ENCODE measurements around the gene DOP1A.

The DOP1A gene

DNA sequence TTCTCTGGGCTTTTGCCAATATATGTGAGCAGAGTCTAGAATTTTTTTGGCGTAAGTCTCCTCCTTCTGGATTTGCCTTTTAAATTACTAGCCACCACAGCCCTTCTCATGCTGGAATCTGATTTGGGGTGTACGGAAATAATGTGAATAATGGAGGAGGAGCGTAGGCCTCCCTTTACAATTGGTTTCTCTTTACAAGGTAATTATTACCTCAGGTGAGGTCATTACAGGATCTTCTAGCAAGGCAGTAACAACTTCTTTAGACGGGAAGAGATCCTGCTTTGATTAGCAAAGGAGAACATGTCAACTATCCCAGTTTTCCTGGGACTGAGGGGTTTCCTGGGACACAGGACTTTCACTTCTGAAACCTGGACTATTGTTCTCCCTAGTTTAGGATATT lies 134.6 kb downstream of the DOP1A start:
- DNase-seq (ENCODE audit: low read depth): no peak

DNA sequence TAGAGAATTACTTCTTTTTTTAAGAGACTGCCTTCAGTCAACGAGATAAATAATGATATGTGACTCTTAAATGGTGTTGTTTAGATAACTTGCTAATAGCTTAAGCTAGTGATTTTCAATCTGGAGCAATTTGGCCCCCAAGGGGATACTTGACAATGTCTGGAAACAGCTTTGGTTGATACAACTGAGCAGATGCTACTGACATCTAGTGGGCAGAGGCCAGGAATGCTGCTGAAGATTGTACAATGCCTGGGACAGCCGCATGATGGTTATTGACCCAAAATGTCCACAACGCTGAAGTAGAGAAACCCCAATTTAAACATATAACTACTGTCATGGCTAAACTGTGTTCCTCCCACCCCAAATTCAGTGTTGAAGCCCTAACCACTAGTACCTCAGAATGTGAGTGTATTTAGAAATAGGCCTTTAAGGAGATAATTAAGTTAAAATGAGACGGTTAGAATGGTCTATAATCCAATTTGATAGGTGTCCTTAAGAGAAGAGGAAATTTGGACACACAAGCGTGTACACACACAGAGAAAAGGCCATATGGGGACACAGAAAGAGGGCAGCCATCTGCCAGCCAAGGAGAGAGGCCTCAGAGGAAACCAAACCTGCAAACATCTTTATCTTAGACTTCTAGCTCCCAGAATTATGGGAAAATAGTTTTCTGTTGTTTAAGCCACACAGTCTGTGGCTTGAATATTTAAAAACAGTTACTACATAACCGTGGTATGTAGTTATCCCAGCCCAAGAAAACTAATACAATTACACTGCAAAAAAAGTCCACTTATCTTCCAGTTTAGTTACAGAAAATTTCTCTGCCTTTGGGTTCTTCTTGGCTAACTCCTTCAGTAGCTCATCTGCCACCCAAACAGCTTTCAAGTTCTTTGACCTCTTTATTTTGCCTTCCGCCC lies 147.9 kb downstream of the DOP1A start:
- peak; percentile 30 for DNase-seq (ENCODE audit: low read depth)

DNA sequence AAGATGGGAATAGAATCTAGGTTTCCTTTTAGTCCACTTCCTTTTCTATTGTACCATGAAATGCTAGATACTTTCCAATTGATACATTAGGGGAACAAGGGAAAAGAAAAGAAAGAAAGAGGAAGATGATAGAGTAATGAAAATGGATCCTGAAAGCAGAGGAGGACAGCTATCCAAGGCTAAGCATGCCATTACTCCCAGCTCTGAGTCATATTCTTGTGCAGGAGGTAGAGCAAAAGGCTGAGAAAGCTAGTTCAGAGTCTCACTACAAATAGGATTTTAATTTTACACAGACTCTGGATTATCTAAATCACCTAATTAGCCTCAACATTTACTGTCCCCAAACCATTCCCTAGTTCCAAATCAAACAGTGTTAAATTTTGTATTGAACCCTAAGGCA lies 149.3 kb downstream of the DOP1A start:
- no peak for DNase-seq (ENCODE audit: low read depth)
